Hepatocyte (in vitro differentiated cells): ENCODE measurements around the gene IFFO2.

ENCODE experiments used
- CTCF ChIP-seq: fragments of 200-600 bp; sonication (generic); IDR thresholded peaks from 2 replicates; pipeline ENCODE4 v1.5.1; 2016; ENCODE audit warnings: antibody characterized with exemption, mild to moderate bottlenecking; ENCODE audit not compliant: poor library complexity
- EZH2 ChIP-seq: fragments of 200-600 bp; sonication (generic); IDR thresholded peaks from 2 replicates; pipeline ENCODE4 v1.6.1; 2016; ENCODE audit warnings: antibody characterized with exemption, mild to moderate bottlenecking, borderline replicate concordance
- EZH2phosphoT487 ChIP-seq: fragments of 200-600 bp; sonication (generic); IDR thresholded peaks from one replicate; pipeline ENCODE4 v1.6.1; 2018; ENCODE audit warnings: antibody characterized with exemption, mild to moderate bottlenecking, low read depth, moderate library complexity; ENCODE audit not compliant: unreplicated experiment, severe bottlenecking

GRCh38 chr1:18957532-18958300 lies 1.2 kb upstream of the IFFO2 start:
- TF ChIP-seq CTCF (no peak), EZH2phosphoT487 (no peak), EZH2 (no peak)
